ENCODE measurements around the gene KCTD11.

KCTD11 gene

DNA sequence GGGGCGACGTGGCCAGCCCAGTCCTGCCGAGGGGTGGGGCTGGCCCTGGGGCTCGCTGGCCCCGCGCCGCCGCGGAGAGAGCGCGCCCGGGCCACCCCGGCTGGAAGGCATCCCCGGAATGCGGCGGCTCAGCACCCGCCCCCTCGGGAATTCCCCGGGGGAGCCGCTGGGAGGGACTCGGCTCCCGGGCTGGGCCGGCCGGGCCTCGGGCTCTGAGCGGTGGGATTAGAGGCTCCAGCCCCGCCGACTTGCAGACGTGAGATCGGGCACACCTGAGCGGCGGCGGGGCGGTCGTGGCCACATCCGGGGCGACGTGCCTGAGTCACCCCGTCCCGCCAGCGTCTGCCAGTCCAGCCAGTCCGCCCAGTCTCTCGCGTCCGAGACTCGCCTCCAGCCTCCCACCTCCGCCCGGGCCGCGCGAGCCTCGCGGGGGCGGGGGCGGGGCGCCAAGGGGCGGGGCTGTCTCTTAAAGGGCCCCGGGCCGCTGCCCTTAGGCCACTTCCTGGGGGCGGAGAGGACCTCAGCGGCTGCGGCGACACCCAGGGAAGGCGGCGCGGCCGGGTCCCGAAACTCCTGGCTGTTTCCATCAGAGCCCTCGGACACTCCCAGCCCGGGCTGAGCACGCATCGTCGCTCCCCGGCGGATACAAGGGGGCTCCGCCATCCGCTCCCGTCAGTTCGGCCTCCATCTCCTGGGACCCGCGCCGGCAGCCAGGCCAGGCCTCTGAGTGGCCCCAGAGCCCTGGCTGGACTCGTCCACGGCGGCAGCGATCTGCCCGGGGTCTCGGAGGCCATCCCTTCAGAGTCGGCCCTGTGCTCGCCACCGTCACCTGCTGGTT lies at the start of gene KCTD11:
Gene KCTD11, plus strand, starts transcription at position 498 of the 838 bp plus-strand sequence.
- DNase-seq = peak; percentile 83

GRCh38 chr17:7304179-7304578 lies 47.8 kb upstream of the KCTD11 start:
- no peak for DNase-seq

DNA sequence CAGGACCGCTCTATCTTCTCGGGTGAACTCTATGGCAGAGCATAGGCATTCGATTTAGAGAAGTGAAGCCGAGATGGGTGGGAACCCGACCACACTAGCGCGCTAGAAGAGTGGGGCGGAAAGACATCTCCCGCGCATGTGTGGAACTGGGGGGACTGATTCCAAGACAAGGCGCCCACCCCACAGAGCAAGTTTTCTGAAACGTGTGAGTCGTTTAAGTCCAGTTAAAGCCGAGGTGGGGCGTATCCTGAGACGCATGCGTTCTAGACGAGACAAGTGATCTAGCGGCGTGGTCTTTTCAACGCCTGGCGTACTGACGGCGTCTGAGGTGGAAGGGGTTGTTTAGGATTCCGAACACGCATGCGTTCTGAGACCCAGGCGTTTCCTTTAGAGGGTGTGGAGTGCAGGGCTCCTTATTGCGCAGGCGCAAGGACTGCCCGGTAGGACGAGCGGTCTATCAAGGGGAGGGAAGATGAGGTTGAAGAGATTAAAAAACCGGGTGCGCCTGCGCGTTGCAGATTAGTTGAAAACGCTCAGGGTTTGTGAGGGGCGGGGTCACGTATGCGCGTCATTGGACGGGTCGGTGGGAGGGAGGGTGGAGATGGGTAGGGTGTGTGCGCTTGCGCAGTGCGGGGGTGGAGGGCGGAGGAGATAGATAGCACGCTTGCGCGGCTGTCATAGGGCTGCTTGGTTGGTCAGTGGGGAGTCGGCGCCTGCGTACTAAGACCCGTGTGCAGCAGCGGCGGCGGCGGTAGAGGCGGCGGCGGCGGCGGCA lies 44.9 kb upstream of the KCTD11 start, which contains the start of gene EIF5A:
Gene EIF5A, plus strand, starts transcription at position 718 of the 775 bp plus-strand sequence. CDS start 2,008 bp downstream, outside the sequence.
- peak; percentile 100 for DNase-seq

- DNase-seq = peak; percentile 61
Measured at GRCh38 chr17:7307686-7308624, 44.0 kb upstream of the KCTD11 start.

DNA sequence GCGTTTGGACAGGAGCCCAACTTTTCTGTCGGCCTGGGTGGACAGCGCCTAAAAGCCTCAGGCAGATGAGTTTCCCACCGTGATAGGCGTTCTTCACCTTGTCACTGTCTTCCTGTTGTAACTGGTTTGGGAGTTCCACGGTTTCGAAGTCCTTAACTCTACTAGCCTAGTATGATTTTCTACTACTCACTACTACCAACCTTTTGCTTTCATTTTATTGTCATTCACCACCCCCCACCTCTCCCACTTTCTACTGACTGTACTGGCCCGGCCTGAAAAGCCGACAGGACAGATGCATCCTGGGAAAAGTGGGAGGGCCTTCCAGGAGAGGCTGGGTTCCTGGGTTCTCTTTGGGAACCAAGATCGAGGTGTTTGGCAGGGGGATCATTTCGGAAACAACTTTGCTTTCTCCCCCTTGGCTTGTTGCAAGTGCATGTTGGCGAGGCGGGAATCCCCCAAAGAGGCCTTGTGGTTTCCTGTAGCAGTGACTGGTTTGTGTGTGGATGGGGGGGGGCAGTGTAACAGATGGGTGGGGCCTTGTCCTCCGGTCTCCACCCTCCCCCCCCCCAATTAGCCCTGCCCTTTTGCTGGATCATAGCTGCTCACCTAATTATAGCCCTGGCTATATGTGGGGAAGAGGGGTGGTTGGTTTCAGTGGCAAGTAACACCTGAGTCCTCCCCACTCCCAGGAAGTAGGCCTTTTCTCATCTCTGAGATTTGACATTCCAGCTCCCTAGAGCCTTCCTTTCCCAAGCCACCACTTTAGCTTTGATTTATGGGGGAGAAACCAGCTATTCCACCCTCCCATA lies 43.1 kb upstream of the KCTD11 start:
- peak; percentile 94 for DNase-seq

GRCh38 chr17:7309628-7310027 lies 42.3 kb upstream of the KCTD11 start:
- no peak for DNase-seq

DNA sequence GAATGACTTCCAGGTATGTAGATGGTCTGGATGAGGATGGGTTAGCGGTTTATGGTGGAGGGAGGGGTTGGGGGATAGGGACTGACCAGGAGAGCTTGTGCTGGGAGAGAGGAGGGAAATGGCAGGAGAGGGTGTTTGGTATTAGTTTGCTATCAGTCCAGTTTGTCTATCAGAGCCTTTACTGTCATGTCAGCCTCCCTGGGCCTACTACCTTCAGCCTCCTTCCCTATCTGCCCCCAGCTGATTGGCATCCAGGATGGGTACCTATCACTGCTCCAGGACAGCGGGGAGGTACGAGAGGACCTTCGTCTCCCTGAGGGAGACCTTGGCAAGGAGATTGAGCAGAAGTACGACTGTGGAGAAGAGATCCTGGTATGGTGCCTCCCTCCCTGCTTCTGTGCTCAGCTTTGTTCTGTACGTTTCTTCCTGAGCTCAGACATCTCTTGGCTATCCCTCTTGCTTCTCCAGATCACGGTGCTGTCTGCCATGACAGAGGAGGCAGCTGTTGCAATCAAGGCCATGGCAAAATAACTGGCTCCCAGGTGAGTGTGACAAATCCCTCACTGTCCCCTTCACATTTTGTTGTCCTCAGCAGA lies 40.8 kb upstream of the KCTD11 start:
- DNase-seq = no peak

DNA sequence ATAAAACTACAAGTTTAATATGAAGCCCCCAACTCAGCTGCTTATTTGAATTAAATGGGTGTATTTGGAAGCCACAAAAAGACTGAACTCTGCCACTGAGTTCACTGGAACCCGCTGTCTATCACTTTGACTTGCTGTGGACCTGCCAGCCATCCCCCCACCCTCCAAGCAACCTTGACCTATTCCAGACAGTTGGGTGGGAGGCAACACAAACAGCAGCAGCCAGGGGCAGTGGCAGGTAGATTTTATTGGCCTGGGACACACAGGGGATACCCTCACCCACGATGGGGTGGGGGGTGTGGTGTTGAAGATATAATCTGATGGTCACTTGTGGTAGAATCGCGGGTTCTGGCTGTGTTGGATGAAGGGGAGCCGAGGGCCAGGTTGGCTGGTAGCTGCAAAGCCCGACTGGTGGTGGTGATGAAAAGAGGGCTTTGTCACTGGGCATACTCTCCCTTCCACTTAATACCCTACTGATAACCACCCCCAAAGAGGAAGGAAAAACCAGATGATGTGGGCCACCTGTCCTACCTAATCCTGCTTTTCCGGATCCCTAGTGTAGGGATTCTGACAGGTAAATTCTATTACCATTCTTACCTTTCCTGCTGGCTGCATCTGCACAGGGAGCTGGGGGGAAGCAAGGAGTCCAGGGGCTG lies 39.4 kb upstream of the KCTD11 start:
- DNase-seq = no peak

DNA sequence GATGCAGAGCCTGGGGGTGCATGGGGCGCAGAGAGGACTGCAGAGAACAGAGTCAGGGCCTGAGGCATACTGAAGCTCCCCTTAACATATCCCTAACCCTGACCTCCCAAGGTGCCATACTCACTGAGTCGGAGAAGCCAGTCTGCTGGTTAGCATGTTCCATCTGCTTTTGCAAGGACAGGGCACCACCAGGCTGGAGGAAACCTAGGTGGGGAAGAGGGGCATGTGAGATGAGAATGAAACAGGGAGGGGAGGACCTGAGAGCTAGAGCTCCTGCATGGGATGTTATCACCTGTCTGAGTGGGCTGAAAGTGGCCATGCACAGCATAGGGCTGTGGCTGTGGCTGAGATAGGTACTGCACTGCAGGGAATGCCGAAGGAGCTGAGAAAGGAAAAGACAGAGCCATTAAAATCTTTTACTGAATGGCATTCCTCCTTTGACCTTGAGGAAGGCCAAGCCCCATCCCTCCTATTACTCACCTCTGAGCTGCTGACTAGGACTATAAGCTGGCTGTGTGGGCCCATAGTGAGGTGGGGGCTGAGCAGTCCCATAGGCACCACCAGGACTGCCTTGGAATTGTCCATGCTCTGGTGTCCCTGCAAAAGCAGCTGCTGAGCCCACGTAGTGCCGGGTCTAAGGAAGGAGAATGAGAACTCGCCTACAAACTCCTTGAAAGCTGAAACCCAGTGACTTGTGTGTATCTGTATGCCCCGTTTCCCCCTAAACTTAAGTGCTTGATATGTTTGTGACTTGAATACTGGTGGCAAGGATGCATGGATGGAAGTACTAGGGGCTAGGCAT lies 38.7 kb upstream of the KCTD11 start:
- DNase-seq = no peak

DNA sequence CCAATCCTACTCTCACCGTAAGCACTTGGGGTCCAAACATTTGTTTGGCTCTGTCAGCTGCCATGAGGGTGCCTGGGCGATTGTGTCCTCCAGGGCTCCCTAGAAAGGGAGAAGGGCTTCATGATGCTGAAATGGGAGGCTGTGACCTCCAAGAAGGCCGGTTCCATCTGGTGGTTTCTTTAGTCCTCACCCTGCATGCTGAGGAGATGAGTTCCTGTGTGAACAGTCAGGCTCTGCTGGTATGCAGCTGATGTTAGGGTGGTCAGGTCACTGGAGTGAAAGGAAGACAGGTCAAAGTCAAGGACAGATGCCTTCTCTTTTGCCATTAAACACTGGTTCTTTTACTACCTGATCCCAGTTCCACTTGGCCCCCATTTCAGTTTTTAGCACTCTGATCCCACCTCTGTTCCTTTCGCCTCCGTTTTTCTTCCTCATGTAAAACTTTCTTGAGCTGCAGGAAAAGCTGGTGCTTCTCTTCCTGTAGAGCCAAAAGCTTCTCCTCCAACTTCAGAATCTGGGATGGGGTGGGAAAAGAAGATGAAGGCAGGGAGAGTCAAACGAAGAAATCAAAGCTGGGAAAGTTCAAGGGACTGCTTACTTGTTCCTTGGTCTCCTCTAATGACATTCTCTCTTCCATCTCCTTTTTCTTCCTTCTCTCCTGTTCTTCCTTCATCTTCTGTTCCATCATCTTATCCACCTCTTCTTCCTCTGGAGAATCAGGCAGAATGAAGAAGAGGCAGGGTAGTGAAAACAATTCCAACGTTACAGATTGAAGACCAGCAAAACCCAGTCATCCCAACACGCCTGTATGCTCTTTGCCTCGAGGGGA lies 37.9 kb upstream of the KCTD11 start:
- no peak for DNase-seq

GRCh38 chr17:7314719-7315569 lies 37.0 kb upstream of the KCTD11 start, which contains the start of gene GPS2:
Gene GPS2 (minus strand): TSS chr17:7315360. CDS start chr17:7315052, 308 bp downstream.
- DNase-seq = peak; percentile 92

- no peak for DNase-seq
Measured at GRCh38 chr17:7315570-7316235, 36.3 kb upstream of the KCTD11 start.

DNA sequence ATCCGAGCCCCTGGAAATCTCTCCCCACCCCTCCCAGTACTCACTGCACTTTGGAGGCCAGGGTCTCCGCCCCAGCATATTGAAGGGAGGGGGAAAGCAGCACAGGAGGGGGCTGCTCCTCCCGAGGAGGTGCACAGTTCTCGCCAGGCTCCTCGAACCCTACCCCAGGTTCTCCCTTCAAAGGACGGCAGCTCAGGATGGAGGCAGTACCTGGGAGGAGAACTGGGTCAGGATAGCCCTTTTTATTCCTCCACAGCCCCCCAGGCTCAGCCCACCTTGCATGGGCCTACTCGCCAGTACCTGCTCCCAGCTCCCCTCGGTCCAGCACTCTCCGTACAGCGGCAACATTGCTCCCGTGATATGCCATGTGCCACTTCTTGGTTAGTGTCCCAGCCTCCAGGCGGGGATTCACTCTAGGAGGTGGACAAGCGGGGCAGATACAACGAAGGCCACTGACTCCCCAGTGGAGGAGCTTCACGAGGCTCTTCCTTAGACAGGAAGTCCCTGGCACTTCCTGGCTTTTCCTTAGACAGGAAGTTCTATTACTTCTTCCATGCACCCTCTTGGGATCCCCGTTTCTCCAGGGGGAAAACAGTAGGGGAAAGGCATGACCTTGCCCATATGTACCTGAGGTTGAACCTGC lies 34.7 kb upstream of the KCTD11 start:
- no peak for DNase-seq

- no peak for DNase-seq
Measured at GRCh38 chr17:7318121-7318860, 33.7 kb upstream of the KCTD11 start.

GRCh38 chr17:7321466-7321865 lies 30.5 kb upstream of the KCTD11 start:
- DNase-seq = no peak

Data from CD4-positive, alpha-beta T cell treated with Interleukin-15 for 1 hour (primary cell).